Stomach (tissue), 9 donors: Measurements from ENCODE around the gene SEBOX. TPM values are rescaled to one million over a fixed set of nuclear protein-coding genes. Genes with fewer than 3 reads are reported as not detected.

ENCODE experiments used
- DNase-seq, 2 donors: peaks; one replicate each; pipeline versions ENCODE4 v3.0.0 to v3.0.0-alpha.2; 2013 to 2019
- H3K27ac ChIP-seq, 5 donors: fragments of 200-600 bp in 4 of 5; sonication (generic) in 4 of 5; one replicate each; pipeline ENCODE4 v1.5.1; 2013 to 2019; ENCODE audit warnings: mild to moderate bottlenecking in 1 of 5, moderate library complexity in 1 of 5
- H3K27me3 ChIP-seq, 3 donors: fragments of 200-600 bp; sonication (generic); one replicate each; pipeline ENCODE4 v1.5.1; 2017 to 2019; ENCODE audit warnings: mixed run types in 1 of 3
- H3K36me3 ChIP-seq, 4 donors: fragments of 200-600 bp; sonication (generic); 1 replicate in 3 of 4; 2 replicates in 1 of 4; pipeline ENCODE4 v1.5.1; 2016 to 2019
- H3K4me1 ChIP-seq, 4 donors: fragments of 200-600 bp; sonication (generic); one replicate each; pipeline ENCODE4 v1.5.1; 2016 to 2019
- H3K4me3 ChIP-seq, 4 donors: fragments of 200-600 bp; sonication (generic) in 3 of 4; one replicate each; pipeline ENCODE4 v1.5.1; 2016 to 2019; ENCODE audit warnings: mild to moderate bottlenecking in 1 of 4
- H3K9me3 ChIP-seq, 4 donors: fragments of 200-600 bp; sonication (generic); one replicate each; pipeline ENCODE4 v1.5.1; 2016 to 2019
- EP300 ChIP-seq: sonication (generic); formaldehyde crosslinking; IDR thresholded peaks from one replicate; pipeline ENCODE4 v1.6.1; 2017; ENCODE audit warnings: antibody characterized with exemption
- POLR2A ChIP-seq, 4 donors: fragments of 450-650 bp; IDR thresholded peaks; one replicate each; pipeline ENCODE4 v1.6.1; 2016; ENCODE audit warnings: antibody characterized with exemption in 4 of 4, control low read depth in 2 of 4, mild to moderate bottlenecking in 1 of 4, moderate library complexity in 1 of 4
- POLR2AphosphoS5 ChIP-seq, 3 donors: sonication (generic); formaldehyde crosslinking; IDR thresholded peaks; one replicate each; pipeline ENCODE4 v1.6.1; 2016; ENCODE audit warnings: antibody characterized with exemption in 3 of 3
- WGBS, 5 donors: extraction: QIAGEN DNeasy Blood & Tissue Kit in 3 of 5; methylation state at CpG; one replicate each; pipeline versions ENCODE4 v1.1.5 to v1.1.7; 2013 to 2018; 5-methylcytosine and 5-hydroxymethylcytosine counted together
- intact Hi-C: fragments of 100-400 bp; cut with DNase I; formaldehyde crosslinking; loops from one replicate; pipeline ENCODE4 v1.15.1; 2023; ENCODE audit warnings: low total_unique reads
- polyA plus RNA-seq, 3 donors: library from polyadenylated mRNA; stranded (reverse); fragments of 200-250 nt; gene quantifications; one replicate each; pipeline ENCODE4 v1.2.3, GENCODE V29; 2013
- total RNA-seq, 5 donors: library from RNA; depleted of rRNA; stranded (reverse); fragments of >200 nt; gene quantifications; one replicate each; pipeline versions ENCODE4 v1.1.0 to v1.2.3, GENCODE V29; 2014 to 2016
- TF ChIP-seq, protein P1 (sequence below), 7 experiments: fragments of 450-650 bp in 4 of 7; fragments of 200-600 bp in 3 of 7; sonication (generic) in 3 of 7; IDR thresholded peaks; one replicate each; pipeline ENCODE4 v1.5.1; 2016 to 2019; ENCODE audit warnings: antibody characterized with exemption in 7 of 7, control low read depth in 2 of 7, mild to moderate bottlenecking in 1 of 7
- donor health status: healthy with polysubstance abuse.
- donor health status: Bipolar disorder and iron deficiency.
- donor health status: healthy.

Gene SEBOX
- total and polyA plus RNA-seq, 8 donors: not detected

DNA sequence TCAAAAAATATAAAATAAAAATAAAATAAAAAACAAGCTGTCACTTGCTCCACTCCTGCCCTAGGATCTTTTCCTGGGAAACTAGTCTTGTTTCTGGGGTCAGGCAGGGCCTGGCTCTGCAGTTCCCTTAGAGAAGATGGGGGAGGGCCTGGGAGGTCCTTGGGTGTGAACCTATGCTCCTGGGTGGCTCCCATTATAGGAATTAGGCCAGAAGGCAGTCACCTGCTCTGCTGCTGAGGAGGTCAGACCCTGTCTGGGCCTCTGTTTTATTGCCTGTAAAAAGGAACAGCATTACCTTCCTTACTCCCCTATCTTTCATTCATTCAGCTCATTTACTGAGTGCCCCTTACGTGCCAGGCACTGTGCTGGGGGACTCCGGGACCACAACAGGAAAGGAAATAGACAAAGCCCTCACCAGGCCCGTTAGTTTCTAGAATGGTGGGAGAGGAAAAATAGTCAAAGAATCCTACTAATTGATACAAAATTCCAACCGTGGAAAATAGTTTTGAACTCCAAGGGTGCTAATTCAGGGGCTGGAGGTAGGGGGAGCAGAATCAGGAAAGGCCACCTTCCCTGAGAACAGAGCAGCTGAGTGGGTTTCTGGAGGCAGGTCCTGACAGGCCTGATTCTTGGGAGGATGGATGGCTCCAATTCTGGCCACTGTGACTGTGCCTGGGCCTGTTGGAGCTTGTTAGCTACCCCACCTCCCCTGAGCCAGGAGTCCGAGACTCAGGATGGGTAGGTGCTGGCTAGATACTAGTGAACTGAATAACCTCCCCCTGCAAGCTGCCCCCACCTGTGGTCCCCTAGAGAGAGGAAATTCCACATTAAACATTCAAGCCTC lies 42.4 kb upstream of the SEBOX start:
- H3K27me3 ChIP-seq: no peaks in the 10 kb centered on the region
- H3K4me3 ChIP-seq: no peak overlapping the region
- DNase-seq: peak in 1 of 2 donors; percentile 52
- H3K9me3 ChIP-seq: no peaks in the 10 kb centered on the region
- peaks cover 0 to 13% (median 4%) of the 10 kb centered on the region in 4 donors for H3K36me3 ChIP-seq
- intact Hi-C loops: no loop called here
- H3K4me1 ChIP-seq: peaks cover 21 to 37% (median 28%) of the 10 kb centered on the region in 4 donors
- TF ChIP-seq POLR2A (IDR thresholded peaks at IDR 0.05) (no peak), POLR2AphosphoS5 (IDR thresholded peaks at IDR 0.05) (no peak), EP300 (no peak)
- TF ChIP-seq, protein P1, sequence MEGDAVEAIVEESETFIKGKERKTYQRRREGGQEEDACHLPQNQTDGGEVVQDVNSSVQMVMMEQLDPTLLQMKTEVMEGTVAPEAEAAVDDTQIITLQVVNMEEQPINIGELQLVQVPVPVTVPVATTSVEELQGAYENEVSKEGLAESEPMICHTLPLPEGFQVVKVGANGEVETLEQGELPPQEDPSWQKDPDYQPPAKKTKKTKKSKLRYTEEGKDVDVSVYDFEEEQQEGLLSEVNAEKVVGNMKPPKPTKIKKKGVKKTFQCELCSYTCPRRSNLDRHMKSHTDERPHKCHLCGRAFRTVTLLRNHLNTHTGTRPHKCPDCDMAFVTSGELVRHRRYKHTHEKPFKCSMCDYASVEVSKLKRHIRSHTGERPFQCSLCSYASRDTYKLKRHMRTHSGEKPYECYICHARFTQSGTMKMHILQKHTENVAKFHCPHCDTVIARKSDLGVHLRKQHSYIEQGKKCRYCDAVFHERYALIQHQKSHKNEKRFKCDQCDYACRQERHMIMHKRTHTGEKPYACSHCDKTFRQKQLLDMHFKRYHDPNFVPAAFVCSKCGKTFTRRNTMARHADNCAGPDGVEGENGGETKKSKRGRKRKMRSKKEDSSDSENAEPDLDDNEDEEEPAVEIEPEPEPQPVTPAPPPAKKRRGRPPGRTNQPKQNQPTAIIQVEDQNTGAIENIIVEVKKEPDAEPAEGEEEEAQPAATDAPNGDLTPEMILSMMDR (IDR thresholded peaks at IDR 0.05): no peak
- H3K27ac ChIP-seq: no peak overlapping the region
- WGBS, 5 donors: 80 to 88% (median 81%) methylated on average over 5 of the region's 5 CpGs

DNA sequence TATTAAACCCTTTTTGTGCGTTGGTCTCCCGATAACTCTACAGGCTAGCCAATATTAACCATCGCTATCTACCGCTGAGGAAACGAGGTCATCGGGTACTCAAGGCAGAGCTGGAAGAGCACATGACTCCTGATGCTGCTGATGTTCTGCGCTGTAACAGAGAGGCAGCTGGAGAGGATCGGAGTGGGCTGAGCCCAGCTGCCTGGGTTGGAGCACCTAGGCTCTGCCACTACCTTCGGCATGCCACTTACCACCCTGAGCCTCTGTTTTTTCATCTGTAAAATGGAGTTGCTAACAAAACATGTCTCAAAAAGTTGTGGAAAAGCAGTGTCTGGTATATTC lies 41.4 kb upstream of the SEBOX start:
- TF ChIP-seq, protein P1 (IDR thresholded peaks at IDR 0.05): no peak
- no peak for TF ChIP-seq POLR2AphosphoS5 (IDR thresholded peaks at IDR 0.05)
- TF ChIP-seq POLR2A (IDR thresholded peaks at IDR 0.05): no peak
- TF ChIP-seq EP300: no peak
- peaks cover 21 to 37% (median 28%) of the 10 kb centered on the region in 4 donors for H3K4me1 ChIP-seq
- H3K4me3 ChIP-seq: peak overlapping the region; percentile 67 to 94 (median 82)
- no peaks in the 10 kb centered on the region for H3K27me3 ChIP-seq
- 20 to 27% (median 26%) methylated on average over 9 of the region's 9 CpGs for WGBS, 5 donors
- H3K36me3 ChIP-seq: peaks cover 0 to 22% (median 13%) of the 10 kb centered on the region in 4 donors
- H3K9me3 ChIP-seq: no peaks in the 10 kb centered on the region
- no peak for DNase-seq
- H3K27ac ChIP-seq: peak overlapping the region in 3 of 5 donors; percentile 41 to 76 (median 65)
- intact Hi-C loops: no loop called here

DNA sequence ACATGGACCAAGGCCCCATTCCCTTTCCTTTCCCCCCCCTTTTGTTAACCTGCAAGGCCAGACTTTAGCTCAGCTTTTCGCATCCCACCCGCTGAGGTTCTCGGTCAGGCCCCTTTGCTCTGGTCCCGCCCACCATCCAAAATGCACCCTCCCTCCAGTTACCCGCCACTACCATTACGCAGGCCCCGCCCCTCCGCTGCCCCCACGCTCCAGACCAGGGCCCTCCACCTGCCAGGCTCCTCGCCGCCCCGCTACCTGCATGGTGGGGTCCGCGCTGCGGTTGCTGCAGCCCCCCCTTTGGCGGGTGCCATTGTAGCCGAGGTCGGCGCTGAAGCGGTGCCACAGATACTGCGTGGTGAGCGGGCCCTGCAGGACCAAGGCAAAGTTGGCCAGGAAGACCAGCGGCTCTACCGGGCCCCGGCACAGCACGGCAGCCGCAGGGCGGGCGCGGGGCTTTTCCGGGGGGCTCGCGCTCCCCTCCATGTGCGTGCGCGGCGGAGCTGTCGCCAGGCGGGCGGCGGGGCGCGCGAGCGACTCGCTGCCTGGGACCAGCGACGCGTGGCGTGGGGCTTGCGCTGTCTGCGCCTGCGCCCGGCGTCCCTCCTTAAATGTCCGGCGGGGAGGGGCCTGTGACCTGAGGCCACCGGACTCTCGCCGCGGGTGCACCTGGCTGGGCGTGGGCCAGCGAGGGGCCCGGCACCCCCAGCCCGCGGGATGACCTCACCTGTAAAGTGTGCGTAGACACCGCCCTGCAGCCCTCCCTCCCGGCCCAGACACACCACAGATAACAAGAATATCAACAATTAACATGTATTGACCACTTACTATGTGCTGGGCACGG lies 40.9 kb upstream of the SEBOX start, which contains the start of gene SLC46A1:
TSS of gene SLC46A1 (minus strand) at position 581 of the 841 bp plus-strand sequence. CDS start at position 483, 98 bp downstream.
- peak within 1 kb of the TSS; percentile 67 to 94 (median 82) for H3K4me3 ChIP-seq
- H3K27me3 ChIP-seq: no peaks in the 10 kb centered on the region
- H3K36me3 ChIP-seq: peaks cover 0 to 27% (median 19%) of the 10 kb centered on the region in 4 donors
- peaks cover 21 to 37% (median 28%) of the 10 kb centered on the region in 4 donors for H3K4me1 ChIP-seq
- H3K9me3 ChIP-seq: no peaks in the 10 kb centered on the region
- intact Hi-C loops: no loop called here
- peak within 1 kb of the TSS; percentile 41 to 76 (median 65) for H3K27ac ChIP-seq
- TF ChIP-seq EP300 (no peak), POLR2AphosphoS5 (IDR thresholded peaks at IDR 0.05) (peak in 1 of 3 donors; percentile 34)
- peak; percentile 65 to 83 for DNase-seq
- 0 to 1% (median 1%) methylated on average over 22 to 70 of the region's 70 CpGs for WGBS, 5 donors

DNA sequence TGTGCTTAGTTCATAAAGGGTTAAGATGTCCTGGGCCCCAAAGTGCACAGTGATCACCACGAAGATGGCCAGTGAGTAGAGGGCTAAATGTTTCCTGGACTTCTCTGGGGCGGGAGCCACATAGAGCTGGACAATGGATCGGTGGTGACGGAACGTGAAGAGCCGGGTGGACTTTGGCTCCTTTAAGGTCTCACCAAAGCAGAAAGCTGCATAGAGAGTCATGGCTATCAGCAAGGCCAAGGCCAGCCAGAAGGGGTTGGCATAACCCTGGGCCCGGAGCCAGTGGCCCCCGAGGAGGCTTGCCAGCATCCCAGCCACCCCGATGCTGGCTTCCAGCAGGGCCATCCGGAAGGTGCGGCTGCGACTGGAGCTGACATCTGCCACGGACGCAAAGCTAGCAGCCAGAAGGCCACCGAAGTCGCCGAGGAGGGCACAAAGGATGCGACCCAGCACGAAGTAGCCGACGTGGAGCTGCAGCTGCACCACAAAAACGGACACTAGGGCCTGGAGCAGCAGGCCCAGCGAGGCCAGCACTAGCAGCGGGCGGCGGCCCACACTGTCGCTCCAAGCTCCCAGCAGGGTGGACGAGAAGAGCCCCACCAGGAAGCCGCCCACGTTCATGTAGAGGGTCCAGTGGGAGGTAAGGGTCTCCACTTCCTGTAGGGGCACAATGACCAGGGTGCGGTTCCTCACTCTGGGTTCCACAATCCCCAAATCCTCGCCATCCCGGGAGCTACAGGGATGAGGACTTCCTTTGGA lies 40.0 kb upstream of the SEBOX start:
- no peaks in the 10 kb centered on the region for H3K9me3 ChIP-seq
- TF ChIP-seq POLR2AphosphoS5 (IDR thresholded peaks at IDR 0.05) (no peak), EP300 (no peak)
- TF ChIP-seq, protein P1 (IDR thresholded peaks at IDR 0.05): no peak

More for the DNA sequence above, 40.0 kb upstream of the SEBOX start:
- Histone ChIP-seq H3K4me3 (peak overlapping the region; percentile 67 to 94 (median 82)), H3K27me3 (no peaks in the 10 kb centered on the region), H3K27ac (peak overlapping the region; percentile 26 to 76 (median 65)), H3K36me3 (peaks cover 3 to 36% (median 28%) of the 10 kb centered on the region in 4 donors), H3K4me1 (peaks cover 21 to 37% (median 28%) of the 10 kb centered on the region in 4 donors)
- peak; percentile 45 to 50 for DNase-seq
- intact Hi-C loops: no loop called here
- WGBS, 5 donors: 21 to 36% (median 24%) methylated on average over 15 to 33 of the region's 33 CpGs
